GM21526 (cell line): ENCODE measurements around the gene IL1B.
A peak's percentile ranks its signal among the peaks of the same experiment; 100 is the strongest.

Experiments used
- ATAC-seq: cut with Tn5 transposase; IDR thresholded peaks from one replicate; pipeline ENCODE4 v1.9.1; 2021; ENCODE audit warnings: moderate library complexity; ENCODE audit not compliant: unreplicated experiment, low FRiP score

IL1B gene

GRCh38 chr2:112811276-112811831, 25.2 kb downstream of the IL1B start:
- no peak for ATAC-seq

- ATAC-seq: no peak
These were observed 27.5 kb downstream of the IL1B start for GRCh38 chr2:112809112-112809511.

GRCh38 chr2:112807233-112807807, 29.3 kb downstream of the IL1B start:
- ATAC-seq: no peak

GRCh38 chr2:112805542-112805941, 31.0 kb downstream of the IL1B start:
- peak; percentile 58 for ATAC-seq

GRCh38 chr2:112803691-112804521, 32.7 kb downstream of the IL1B start:
- no peak for ATAC-seq

GRCh38 chr2:112800881-112801583, 35.5 kb downstream of the IL1B start:
- ATAC-seq: no peak

GRCh38 chr2:112798979-112799975, 37.3 kb downstream of the IL1B start:
- ATAC-seq: no peak

GRCh38 chr2:112796486-112796885, 40.1 kb downstream of the IL1B start:
- no peak for ATAC-seq

- ATAC-seq: no peak
These were observed 40.8 kb downstream of the IL1B start for GRCh38 chr2:112795774-112796173.

GRCh38 chr2:112794841-112795240, 41.7 kb downstream of the IL1B start:
- no peak for ATAC-seq

GRCh38 chr2:112794131-112794733, 42.3 kb downstream of the IL1B start:
- ATAC-seq: no peak

GRCh38 chr2:112793449-112793978, 43.1 kb downstream of the IL1B start:
- no peak for ATAC-seq

GRCh38 chr2:112792419-112792818, 44.2 kb downstream of the IL1B start:
- ATAC-seq: no peak

- ATAC-seq: no peak
These were observed 44.8 kb downstream of the IL1B start for GRCh38 chr2:112791693-112792230.

- no peak for ATAC-seq
These were observed 45.6 kb downstream of the IL1B start for GRCh38 chr2:112791019-112791418.

GRCh38 chr2:112790305-112790704, 46.3 kb downstream of the IL1B start:
- ATAC-seq: no peak

- no peak for ATAC-seq
These were observed 47.4 kb downstream of the IL1B start for GRCh38 chr2:112789186-112789585.

GRCh38 chr2:112788653-112789052, 47.9 kb downstream of the IL1B start:
- no peak for ATAC-seq

- no peak for ATAC-seq
These were observed 48.7 kb downstream of the IL1B start for GRCh38 chr2:112787729-112788393.
